HCT116 (cell line): ENCODE results near the gene TICRR. TPM values are rescaled to one million over a fixed set of nuclear protein-coding genes. Genes with fewer than 3 reads are reported as not detected.
A peak's percentile ranks its signal among the peaks of the same experiment; 100 is the strongest.

Source experiments
- ATAC-seq: fragments of 200-7000 bp; cut with Tn5 transposase; 2 replicates; pipeline ENCODE4 v1.9.1; 2020; ENCODE audit warnings: mild to moderate bottlenecking, moderate library complexity
- BruUV-seq: library from RNA; stranded (reverse); fragments of 400-500 nt; replicated peaks from 2 replicates; lab custom pipeline; 2021; lab: Mats Ljungman, UMichigan
- CTCF ChIA-PET: fragments of 300-600 bp; sonication (Branson Sonifier 250); formaldehyde crosslinking; loops from one replicate; lab custom pipeline; 2021; ENCODE audit warnings: antibody characterized with exemption; lab: Charles Lee
- POLR2A ChIA-PET: fragments of 300-600, 350-600 bp; sonication (Branson Sonifier 250); formaldehyde crosslinking; loops from one replicate; lab custom pipeline; 2021; ENCODE audit warnings: antibody characterized with exemption; lab: Charles Lee
- RAD21 ChIA-PET, 2 experiments: fragments of 300-600 bp; sonication (Branson Sonifier 250); formaldehyde crosslinking; loops; one replicate each; lab custom pipeline; 2023; ENCODE audit warnings: low total read pairs in 2 of 2; ENCODE audit not compliant: uncharacterized antibody in 2 of 2, unreplicated experiment in 2 of 2, low non-redundant PET in 1 of 2; lab: Charles Lee
- DNase-seq: peaks from one replicate; pipeline ENCODE4 v3.0.0-alpha.2; 2010; ENCODE audit warnings: low read depth, low spot score
- H2AFZ ChIP-seq: fragments of 200-600 bp; shearing (Covaris generic), sonication (generic); 2 replicates; pipeline ENCODE4 v1.6.1; 2017; ENCODE audit warnings: low read depth, mixed run types, mixed read lengths, antibody characterized with exemption, low read length; ENCODE audit not compliant: poor library complexity, severe bottlenecking
- H3K27ac ChIP-seq: 2 replicates; pipeline ENCODE4 v1.5.1; 2012; ENCODE audit warnings: low read depth, low read length
- H3K27me3 ChIP-seq: fragments of 200-600 bp; sonication (generic); 2 replicates; pipeline ENCODE4 v1.6.1; 2016; ENCODE audit warnings: mixed run types, low read length, mixed read lengths; ENCODE audit not compliant: insufficient read depth
- H3K36me3 ChIP-seq, 2 experiments: fragments of 200-500 bp in 1 of 2; fragments of 200-600 bp in 1 of 2; sonication (Bioruptor generic) in 1 of 2; sonication (generic) in 1 of 2; 2 replicates each; pipeline versions ENCODE4 v1.5.1 to v1.6.1; 2014 to 2016; ENCODE audit warnings: low read length in 2 of 2, inconsistent platforms in 1 of 2, mixed read lengths in 1 of 2, mixed run types in 1 of 2; ENCODE audit not compliant: insufficient read depth in 2 of 2, control insufficient read depth in 1 of 2
- H3K4me1 ChIP-seq, 2 experiments: fragments of 200-600 bp in 1 of 2; sonication (generic) in 1 of 2; 2 replicates each; pipeline versions ENCODE4 v1.5.1 to v1.6.1; 2012 to 2017; ENCODE audit warnings: low read length in 2 of 2, inconsistent platforms in 1 of 2, mild to moderate bottlenecking in 1 of 2, mixed read lengths in 1 of 2, mixed run types in 1 of 2, moderate library complexity in 1 of 2; ENCODE audit not compliant: insufficient read depth in 2 of 2, control insufficient read depth in 1 of 2
- H3K4me2 ChIP-seq: fragments of 200-600 bp; sonication (generic); 2 replicates; pipeline ENCODE4 v1.6.1; 2017; ENCODE audit warnings: mixed run types, low read length, mixed read lengths
- H3K4me3 ChIP-seq, 2 experiments: fragments of 200-600 bp in 1 of 2; sonication (generic) in 1 of 2; replicated peaks in 1 of 2; 2 replicates each; pipeline ENCODE4 v1.5.1; 2011 to 2016; ENCODE audit warnings: low read length in 2 of 2, control low read depth in 1 of 2, low read depth in 1 of 2, mild to moderate bottlenecking in 1 of 2, mixed read lengths in 1 of 2, mixed run types in 1 of 2
- H3K79me2 ChIP-seq: fragments of 200-600 bp; sonication (generic); 2 replicates; pipeline ENCODE4 v1.6.1; 2017; ENCODE audit warnings: mild to moderate bottlenecking, mixed run types, low read length, moderate library complexity, mixed read lengths; ENCODE audit not compliant: insufficient read depth
- H3K9ac ChIP-seq: fragments of 200-600 bp; sonication (generic); 2 replicates; pipeline ENCODE4 v1.6.1; 2016; ENCODE audit warnings: low read length, mixed read lengths
- H3K9me2 ChIP-seq: fragments of 200-600 bp; sonication (generic), shearing (Covaris generic); 2 replicates; pipeline ENCODE4 v1.6.1; 2017; ENCODE audit warnings: mixed run types, mild to moderate bottlenecking, moderate library complexity; ENCODE audit not compliant: insufficient read depth
- H3K9me3 ChIP-seq, 2 experiments: fragments of 200-500 bp in 1 of 2; fragments of 200-600 bp in 1 of 2; sonication (Bioruptor generic) in 1 of 2; sonication (generic) in 1 of 2; 2 replicates each; pipeline ENCODE4 v1.6.1; 2014 to 2017; ENCODE audit warnings: low read length in 2 of 2, mixed read lengths in 2 of 2, inconsistent platforms in 1 of 2, low read depth in 1 of 2, mild to moderate bottlenecking in 1 of 2, mixed run types in 1 of 2, moderate library complexity in 1 of 2; ENCODE audit not compliant: control insufficient read depth in 1 of 2, insufficient read depth in 1 of 2
- H4K20me1 ChIP-seq: fragments of 200-600 bp; sonication (generic), shearing (Covaris generic); 2 replicates; pipeline ENCODE4 v1.6.1; 2017; ENCODE audit warnings: mixed run types, mild to moderate bottlenecking, moderate library complexity; ENCODE audit not compliant: insufficient read depth
- EGR1 ChIP-seq: IDR thresholded peaks from 2 replicates; pipeline ENCODE4 v1.6.1; 2012; ENCODE audit warnings: low read depth
- ELF1 ChIP-seq: IDR thresholded peaks from 2 replicates; pipeline ENCODE4 v1.6.1; 2012; ENCODE audit warnings: low read depth, borderline replicate concordance
- FOSL1 ChIP-seq: IDR thresholded peaks from 2 replicates; pipeline ENCODE4 v1.6.1; 2012; ENCODE audit warnings: low read depth
- SP1 ChIP-seq: IDR thresholded peaks from 2 replicates; pipeline ENCODE4 v1.6.1; 2012; ENCODE audit warnings: low read depth
- SRF ChIP-seq: IDR thresholded peaks from 2 replicates; pipeline ENCODE4 v1.6.1; 2012; ENCODE audit warnings: low read depth
- ZFX ChIP-seq: fragments of 450-650 bp; IDR thresholded peaks from 2 replicates; pipeline ENCODE4 v1.6.1; 2017
- ZNF274 ChIP-seq: fragments of 200-500 bp; sonication (Bioruptor generic); IDR thresholded peaks from 2 replicates; pipeline ENCODE4 v1.6.1; 2014; ENCODE audit warnings: mild to moderate bottlenecking, low read depth, low read length, inconsistent platforms
- intact Hi-C: fragments of 100-400 bp; cut with micrococcal nuclease; formaldehyde crosslinking; loops from 2 replicates; pipeline ENCODE4 v1.10.0; 2022
- total RNA-seq: library from RNA; stranded (reverse); gene quantifications from one replicate; pipeline ENCODE4 v1.2.1, GENCODE V29; 2021; ENCODE audit not compliant: unreplicated experiment
- TF ChIP-seq, protein P1 (sequence below), 3 experiments: fragments of 200-600 bp in 1 of 3; sonication (generic) in 1 of 3; IDR thresholded peaks in 2 of 3; conservative IDR thresholded peaks in 1 of 3; 2 replicates each; pipeline ENCODE4 v1.5.1; 2012 to 2017; ENCODE audit warnings: low read depth in 2 of 3, low read length in 2 of 3, antibody characterized with exemption in 1 of 3, borderline replicate concordance in 1 of 3, control low read depth in 1 of 3, mild to moderate bottlenecking in 1 of 3, mixed read lengths in 1 of 3, mixed run types in 1 of 3, moderate library complexity in 1 of 3; ENCODE audit not compliant: insufficient read depth in 1 of 3
- TF ChIP-seq, protein P2 (sequence below): IDR thresholded peaks from 2 replicates; pipeline ENCODE4 v1.6.1; 2012; ENCODE audit warnings: low read depth

Gene TICRR
- total RNA-seq, 1 experiment from 2014 or later, result 24.8 TPM

DNA sequence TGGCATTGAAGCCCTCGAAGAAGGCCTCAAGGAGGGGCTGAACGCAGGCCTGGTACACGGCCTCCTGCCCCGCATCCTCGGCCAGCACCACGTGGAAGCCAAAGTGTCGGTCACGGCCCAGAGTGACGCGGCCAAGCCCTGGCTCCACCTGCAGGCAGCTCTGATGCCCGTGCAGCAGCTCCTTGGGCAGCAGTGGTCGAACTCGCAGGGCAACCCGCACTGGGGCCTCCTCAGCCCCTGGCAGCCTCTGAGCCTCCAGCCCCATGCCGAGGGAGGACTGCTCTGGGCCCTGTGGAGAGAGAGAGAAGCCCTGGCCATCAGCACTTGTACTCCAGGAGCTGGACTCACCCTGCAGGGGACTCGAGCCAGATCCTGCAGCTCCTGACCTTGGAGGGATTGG is 77.4 kb downstream of the TICRR start:
- BruUV-seq, result no TSS peak
- H2AFZ ChIP-seq, result no peak overlapping the region
- peak; percentile 76 for ATAC-seq
- no peak overlapping the region for H3K4me3 ChIP-seq
- no peaks in the 10 kb centered on the region for H3K4me1 ChIP-seq
- no peaks in the 10 kb centered on the region for H4K20me1 ChIP-seq
- no peak for DNase-seq
- H3K36me3 ChIP-seq, result no peaks in the 10 kb centered on the region
- H3K27ac ChIP-seq, result no peak overlapping the region
- H3K9me2 ChIP-seq, result no peaks in the 10 kb centered on the region
- no peaks in the 10 kb centered on the region for H3K27me3 ChIP-seq
- ChIA-PET POLR2A (no interaction called here), RAD21 (no interaction called here), CTCF (no interaction called here)
- intact Hi-C loops, result no loop called here
- H3K4me2 ChIP-seq, result no peak overlapping the region
- TF ChIP-seq, protein P1, sequence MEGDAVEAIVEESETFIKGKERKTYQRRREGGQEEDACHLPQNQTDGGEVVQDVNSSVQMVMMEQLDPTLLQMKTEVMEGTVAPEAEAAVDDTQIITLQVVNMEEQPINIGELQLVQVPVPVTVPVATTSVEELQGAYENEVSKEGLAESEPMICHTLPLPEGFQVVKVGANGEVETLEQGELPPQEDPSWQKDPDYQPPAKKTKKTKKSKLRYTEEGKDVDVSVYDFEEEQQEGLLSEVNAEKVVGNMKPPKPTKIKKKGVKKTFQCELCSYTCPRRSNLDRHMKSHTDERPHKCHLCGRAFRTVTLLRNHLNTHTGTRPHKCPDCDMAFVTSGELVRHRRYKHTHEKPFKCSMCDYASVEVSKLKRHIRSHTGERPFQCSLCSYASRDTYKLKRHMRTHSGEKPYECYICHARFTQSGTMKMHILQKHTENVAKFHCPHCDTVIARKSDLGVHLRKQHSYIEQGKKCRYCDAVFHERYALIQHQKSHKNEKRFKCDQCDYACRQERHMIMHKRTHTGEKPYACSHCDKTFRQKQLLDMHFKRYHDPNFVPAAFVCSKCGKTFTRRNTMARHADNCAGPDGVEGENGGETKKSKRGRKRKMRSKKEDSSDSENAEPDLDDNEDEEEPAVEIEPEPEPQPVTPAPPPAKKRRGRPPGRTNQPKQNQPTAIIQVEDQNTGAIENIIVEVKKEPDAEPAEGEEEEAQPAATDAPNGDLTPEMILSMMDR (IDR thresholded peaks at IDR 0.05 in 2 of 3, conservative IDR thresholded peaks at IDR 0.05 in 1 of 3; ENCODE audit: borderline replicate concordance in 1 of 3, insufficient read depth in 1 of 3, low read depth in 2 of 3, low read length in 2 of 3), result 0 out of 6 replicates have a peak, but pooled peaks of 2 of the 3 experiments have one; percentile 7 to 17
- TF ChIP-seq ELF1, result no peak
- no peaks in the 10 kb centered on the region for H3K79me2 ChIP-seq
- no peaks in the 10 kb centered on the region for H3K9me3 ChIP-seq
- H3K9ac ChIP-seq, result no peak overlapping the region

DNA sequence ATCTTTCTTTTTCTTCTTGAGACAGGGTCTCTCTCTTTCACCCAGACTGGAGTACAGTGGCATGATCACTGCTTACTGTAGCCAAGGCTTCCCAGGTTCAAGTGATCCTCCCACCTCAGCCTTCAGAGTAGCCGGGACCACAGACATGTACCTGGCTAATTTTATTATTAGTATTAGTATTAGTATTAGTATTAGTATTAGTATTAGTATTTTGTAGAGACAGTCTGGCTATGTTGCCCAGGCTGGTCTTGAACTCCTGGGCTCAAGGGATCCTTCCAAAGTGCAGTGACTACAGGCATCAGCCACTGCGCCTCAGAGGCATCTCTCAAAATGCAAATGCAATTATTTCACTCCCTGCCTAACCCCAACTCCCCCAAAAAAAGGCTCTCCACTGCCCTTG is 78.3 kb downstream of the TICRR start:
- ChIA-PET CTCF (no interaction called here), RAD21 (no interaction called here), POLR2A (no interaction called here)
- Histone ChIP-seq H3K36me3 (no peaks in the 10 kb centered on the region), H3K9me2 (no peaks in the 10 kb centered on the region), H3K27ac (no peak overlapping the region), H3K27me3 (no peaks in the 10 kb centered on the region), H3K79me2 (no peaks in the 10 kb centered on the region), H3K4me3 (no peak overlapping the region), H3K4me1 (no peaks in the 10 kb centered on the region), H3K9ac (no peak overlapping the region), H3K9me3 (no peaks in the 10 kb centered on the region), H4K20me1 (no peaks in the 10 kb centered on the region), H2AFZ (no peak overlapping the region), H3K4me2 (no peak overlapping the region)
- DNase-seq (no peak), ATAC-seq (no peak)
- TF ChIP-seq, protein P1 (IDR thresholded peaks at IDR 0.05 in 2 of 3, conservative IDR thresholded peaks at IDR 0.05 in 1 of 3; ENCODE audit: borderline replicate concordance in 1 of 3, insufficient read depth in 1 of 3, low read depth in 2 of 3, low read length in 2 of 3), result no peak
- TF ChIP-seq EGR1 (no peak), ZFX (no peak), FOSL1 (no peak), ELF1 (no peak), SP1 (no peak), ZNF274 (no peak), SRF (no peak)
- TF ChIP-seq, protein P2, sequence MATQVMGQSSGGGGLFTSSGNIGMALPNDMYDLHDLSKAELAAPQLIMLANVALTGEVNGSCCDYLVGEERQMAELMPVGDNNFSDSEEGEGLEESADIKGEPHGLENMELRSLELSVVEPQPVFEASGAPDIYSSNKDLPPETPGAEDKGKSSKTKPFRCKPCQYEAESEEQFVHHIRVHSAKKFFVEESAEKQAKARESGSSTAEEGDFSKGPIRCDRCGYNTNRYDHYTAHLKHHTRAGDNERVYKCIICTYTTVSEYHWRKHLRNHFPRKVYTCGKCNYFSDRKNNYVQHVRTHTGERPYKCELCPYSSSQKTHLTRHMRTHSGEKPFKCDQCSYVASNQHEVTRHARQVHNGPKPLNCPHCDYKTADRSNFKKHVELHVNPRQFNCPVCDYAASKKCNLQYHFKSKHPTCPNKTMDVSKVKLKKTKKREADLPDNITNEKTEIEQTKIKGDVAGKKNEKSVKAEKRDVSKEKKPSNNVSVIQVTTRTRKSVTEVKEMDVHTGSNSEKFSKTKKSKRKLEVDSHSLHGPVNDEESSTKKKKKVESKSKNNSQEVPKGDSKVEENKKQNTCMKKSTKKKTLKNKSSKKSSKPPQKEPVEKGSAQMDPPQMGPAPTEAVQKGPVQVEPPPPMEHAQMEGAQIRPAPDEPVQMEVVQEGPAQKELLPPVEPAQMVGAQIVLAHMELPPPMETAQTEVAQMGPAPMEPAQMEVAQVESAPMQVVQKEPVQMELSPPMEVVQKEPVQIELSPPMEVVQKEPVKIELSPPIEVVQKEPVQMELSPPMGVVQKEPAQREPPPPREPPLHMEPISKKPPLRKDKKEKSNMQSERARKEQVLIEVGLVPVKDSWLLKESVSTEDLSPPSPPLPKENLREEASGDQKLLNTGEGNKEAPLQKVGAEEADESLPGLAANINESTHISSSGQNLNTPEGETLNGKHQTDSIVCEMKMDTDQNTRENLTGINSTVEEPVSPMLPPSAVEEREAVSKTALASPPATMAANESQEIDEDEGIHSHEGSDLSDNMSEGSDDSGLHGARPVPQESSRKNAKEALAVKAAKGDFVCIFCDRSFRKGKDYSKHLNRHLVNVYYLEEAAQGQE, result no peak
- intact Hi-C loops, result no loop called here
- BruUV-seq, result no TSS peak
